Measurements from ENCODE around the gene TANC1.

DNA sequence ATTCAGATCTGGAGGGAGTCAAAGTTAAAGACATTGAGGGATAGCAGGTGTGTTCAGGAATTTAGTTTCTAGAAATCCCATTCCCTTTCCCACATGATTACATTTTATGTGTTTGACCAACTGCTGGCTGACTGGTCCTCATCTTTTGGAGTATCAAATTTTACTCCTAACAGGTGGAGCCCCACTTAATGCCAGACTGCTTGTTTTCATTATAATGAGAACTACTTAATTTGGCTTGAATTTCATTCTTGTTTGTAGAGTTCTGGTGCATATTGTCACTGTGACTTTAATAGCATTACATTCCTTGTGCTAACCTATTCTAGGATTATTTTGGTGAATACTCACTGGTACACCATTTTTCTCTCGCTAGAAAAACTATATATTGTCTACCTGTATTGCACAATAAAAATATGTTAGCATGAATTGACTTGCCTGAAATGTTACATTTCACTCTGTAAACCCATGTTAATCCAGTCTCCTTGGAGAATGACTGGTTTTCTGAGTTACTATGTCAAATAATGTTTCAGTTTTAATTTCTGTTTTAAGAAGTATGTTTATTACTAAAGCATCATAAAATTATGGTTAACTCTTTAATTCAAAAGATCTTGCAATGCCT lies 98.2 kb downstream of the TANC1 start:
- TF ChIP-seq, protein P1, sequence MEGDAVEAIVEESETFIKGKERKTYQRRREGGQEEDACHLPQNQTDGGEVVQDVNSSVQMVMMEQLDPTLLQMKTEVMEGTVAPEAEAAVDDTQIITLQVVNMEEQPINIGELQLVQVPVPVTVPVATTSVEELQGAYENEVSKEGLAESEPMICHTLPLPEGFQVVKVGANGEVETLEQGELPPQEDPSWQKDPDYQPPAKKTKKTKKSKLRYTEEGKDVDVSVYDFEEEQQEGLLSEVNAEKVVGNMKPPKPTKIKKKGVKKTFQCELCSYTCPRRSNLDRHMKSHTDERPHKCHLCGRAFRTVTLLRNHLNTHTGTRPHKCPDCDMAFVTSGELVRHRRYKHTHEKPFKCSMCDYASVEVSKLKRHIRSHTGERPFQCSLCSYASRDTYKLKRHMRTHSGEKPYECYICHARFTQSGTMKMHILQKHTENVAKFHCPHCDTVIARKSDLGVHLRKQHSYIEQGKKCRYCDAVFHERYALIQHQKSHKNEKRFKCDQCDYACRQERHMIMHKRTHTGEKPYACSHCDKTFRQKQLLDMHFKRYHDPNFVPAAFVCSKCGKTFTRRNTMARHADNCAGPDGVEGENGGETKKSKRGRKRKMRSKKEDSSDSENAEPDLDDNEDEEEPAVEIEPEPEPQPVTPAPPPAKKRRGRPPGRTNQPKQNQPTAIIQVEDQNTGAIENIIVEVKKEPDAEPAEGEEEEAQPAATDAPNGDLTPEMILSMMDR (IDR thresholded peaks at IDR 0.05), result no peak
- TF ChIP-seq POLR2A (IDR thresholded peaks at IDR 0.05) (no peak), POLR2AphosphoS5 (IDR thresholded peaks at IDR 0.05) (no peak), EP300 (IDR thresholded peaks at IDR 0.05) (no peak)
